T-helper 2 cell treated with Interferon-gamma antibody and Interleukin-4, amounts not matched to agents 5 μg/mL and 100 μg/mL, for 36 hours (primary cell): ENCODE results near the gene DIAPH3.

Source experiments
- DNase-seq: peaks from one replicate; pipeline ENCODE4 v3.0.0; 2021; ENCODE audit warnings: low spot score
- H3K27ac Mint-ChIP-seq: one replicate; pipeline ENCODE4 v1.8.0; 2021; ENCODE audit warnings: mild to moderate bottlenecking, mixed read lengths
- H3K27me3 Mint-ChIP-seq: one replicate; pipeline ENCODE4 v1.8.0; 2021; ENCODE audit warnings: low read depth, mixed read lengths
- H3K36me3 Mint-ChIP-seq: one replicate; pipeline ENCODE4 v1.8.0; 2021; ENCODE audit warnings: low read depth, mixed read lengths
- H3K4me1 Mint-ChIP-seq: one replicate; pipeline ENCODE4 v1.8.0; 2021; ENCODE audit warnings: low read depth, mixed read lengths
- H3K4me3 Mint-ChIP-seq: one replicate; pipeline ENCODE4 v1.8.0; 2022; ENCODE audit warnings: mild to moderate bottlenecking, moderate library complexity, mixed read lengths
- H3K9me3 Mint-ChIP-seq: one replicate; pipeline ENCODE4 v1.8.0; 2021; ENCODE audit warnings: mixed read lengths

Gene DIAPH3

GRCh38 chr13:59754411-59754810 is 409.3 kb downstream of the DIAPH3 start:
- DNase-seq = no peak
- H3K9me3 Mint-ChIP-seq = no peaks in the 10 kb centered on the region
- no peak overlapping the region for H3K27ac Mint-ChIP-seq
- H3K4me3 Mint-ChIP-seq = no peak overlapping the region
- H3K36me3 Mint-ChIP-seq = no peaks in the 10 kb centered on the region
- H3K4me1 Mint-ChIP-seq = no peaks in the 10 kb centered on the region
- no peaks in the 10 kb centered on the region for H3K27me3 Mint-ChIP-seq

GRCh38 chr13:59750860-59751259 is 412.9 kb downstream of the DIAPH3 start:
- Mint-ChIP-seq H3K9me3 (no peaks in the 10 kb centered on the region), H3K27ac (no peak overlapping the region), H3K4me3 (no peak overlapping the region), H3K36me3 (no peaks in the 10 kb centered on the region), H3K4me1 (no peaks in the 10 kb centered on the region), H3K27me3 (no peaks in the 10 kb centered on the region)
- DNase-seq = no peak

DNA sequence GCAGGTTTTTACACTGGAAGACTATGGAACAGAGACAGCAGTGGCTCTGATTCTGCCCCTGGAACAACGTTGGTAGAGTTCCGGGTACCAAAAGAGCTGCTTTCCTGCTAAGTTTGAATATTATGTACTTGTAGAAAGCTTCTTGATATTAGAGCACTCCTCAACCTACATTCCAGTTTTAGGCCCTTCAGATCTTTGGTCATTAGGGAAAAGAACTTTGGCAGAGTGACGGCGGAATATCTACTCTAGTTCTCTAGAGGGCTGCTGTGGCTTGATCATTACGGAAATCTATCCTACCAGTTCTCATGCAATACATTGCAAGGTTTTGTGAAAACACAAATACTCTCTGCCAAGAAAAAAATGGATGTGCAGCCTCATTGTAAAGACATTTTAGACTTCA is 415.7 kb downstream of the DIAPH3 start:
- no peaks in the 10 kb centered on the region for H3K27me3 Mint-ChIP-seq
- H3K36me3 Mint-ChIP-seq = no peaks in the 10 kb centered on the region
- H3K4me1 Mint-ChIP-seq = peaks cover 2% of the 10 kb centered on the region
- H3K4me3 Mint-ChIP-seq = no peak overlapping the region
- no peaks in the 10 kb centered on the region for H3K9me3 Mint-ChIP-seq
- DNase-seq = no peak
- H3K27ac Mint-ChIP-seq = no peak overlapping the region

- no peak for DNase-seq
- Mint-ChIP-seq H3K27me3 (no peaks in the 10 kb centered on the region), H3K4me3 (no peak overlapping the region), H3K27ac (no peak overlapping the region), H3K36me3 (no peaks in the 10 kb centered on the region), H3K9me3 (no peaks in the 10 kb centered on the region), H3K4me1 (peaks cover 2% of the 10 kb centered on the region)
These were observed 416.2 kb downstream of the DIAPH3 start for GRCh38 chr13:59747529-59747928.

GRCh38 chr13:59746291-59746962 is 417.3 kb downstream of the DIAPH3 start:
- Mint-ChIP-seq H3K27ac (no peak overlapping the region), H3K4me1 (peaks cover 2% of the 10 kb centered on the region), H3K9me3 (no peaks in the 10 kb centered on the region), H3K27me3 (no peaks in the 10 kb centered on the region), H3K36me3 (no peaks in the 10 kb centered on the region), H3K4me3 (no peak overlapping the region)
- DNase-seq = no peak

DNA sequence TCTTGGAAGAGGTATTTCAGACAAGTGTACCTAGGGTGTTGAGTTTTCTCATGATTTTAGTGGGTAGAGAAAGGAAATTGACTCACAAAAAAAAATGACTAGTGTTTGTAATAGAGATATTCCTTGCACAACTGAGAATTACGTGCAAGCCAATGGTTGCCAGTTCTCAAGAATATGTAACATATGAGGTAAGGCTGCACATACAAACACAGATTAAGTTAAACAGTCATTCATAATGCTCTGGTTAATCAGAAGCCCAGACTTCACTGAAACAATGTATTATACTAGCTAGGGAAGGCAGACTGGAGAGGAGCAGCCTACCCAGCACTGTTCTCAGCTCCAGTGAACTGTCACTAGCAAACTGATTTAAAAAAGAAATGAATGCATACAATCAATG is 418.3 kb downstream of the DIAPH3 start:
- no peaks in the 10 kb centered on the region for H3K36me3 Mint-ChIP-seq
- H3K4me1 Mint-ChIP-seq = peaks cover 2% of the 10 kb centered on the region
- DNase-seq = no peak
- no peak overlapping the region for H3K27ac Mint-ChIP-seq
- no peaks in the 10 kb centered on the region for H3K27me3 Mint-ChIP-seq
- H3K9me3 Mint-ChIP-seq = no peaks in the 10 kb centered on the region
- H3K4me3 Mint-ChIP-seq = no peak overlapping the region

GRCh38 chr13:59744747-59745391 is 418.9 kb downstream of the DIAPH3 start:
- Mint-ChIP-seq H3K36me3 (no peaks in the 10 kb centered on the region), H3K4me1 (peaks cover 2% of the 10 kb centered on the region), H3K9me3 (no peaks in the 10 kb centered on the region), H3K4me3 (no peak overlapping the region), H3K27ac (no peak overlapping the region), H3K27me3 (no peaks in the 10 kb centered on the region)
- no peak for DNase-seq

GRCh38 chr13:59743195-59743594 is 420.5 kb downstream of the DIAPH3 start:
- Mint-ChIP-seq H3K27ac (no peak overlapping the region), H3K4me1 (peaks cover 2% of the 10 kb centered on the region), H3K4me3 (no peak overlapping the region), H3K36me3 (no peaks in the 10 kb centered on the region), H3K9me3 (no peaks in the 10 kb centered on the region), H3K27me3 (no peaks in the 10 kb centered on the region)
- no peak for DNase-seq

GRCh38 chr13:59742467-59742866 is 421.3 kb downstream of the DIAPH3 start:
- H3K9me3 Mint-ChIP-seq = no peaks in the 10 kb centered on the region
- H3K36me3 Mint-ChIP-seq = no peaks in the 10 kb centered on the region
- H3K27me3 Mint-ChIP-seq = no peaks in the 10 kb centered on the region
- DNase-seq = no peak
- no peak overlapping the region for H3K4me3 Mint-ChIP-seq
- peaks cover 2% of the 10 kb centered on the region for H3K4me1 Mint-ChIP-seq
- no peak overlapping the region for H3K27ac Mint-ChIP-seq

DNA sequence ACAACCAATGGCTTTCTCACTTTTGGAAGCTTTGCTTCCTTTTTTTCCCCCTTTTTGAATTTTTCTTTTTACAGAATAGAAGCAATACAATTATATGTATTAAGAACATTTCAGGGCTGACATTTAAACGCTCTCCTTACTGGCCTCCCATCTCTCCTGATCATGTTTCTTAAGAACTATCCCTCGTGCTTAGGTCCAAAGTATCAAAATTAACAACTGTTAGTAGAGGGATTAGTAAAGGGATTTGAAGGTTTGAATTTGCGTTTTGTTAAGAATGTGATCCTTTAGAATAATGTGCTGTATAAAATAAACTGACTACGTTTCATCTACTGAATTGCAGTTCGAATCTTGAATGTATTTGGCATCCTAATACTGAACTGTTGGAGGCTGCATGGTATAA is 424.8 kb downstream of the DIAPH3 start:
- no peak for DNase-seq
- Mint-ChIP-seq H3K4me3 (no peak overlapping the region), H3K9me3 (no peaks in the 10 kb centered on the region), H3K36me3 (no peaks in the 10 kb centered on the region), H3K27me3 (no peaks in the 10 kb centered on the region), H3K4me1 (no peaks in the 10 kb centered on the region), H3K27ac (no peak overlapping the region)

DNA sequence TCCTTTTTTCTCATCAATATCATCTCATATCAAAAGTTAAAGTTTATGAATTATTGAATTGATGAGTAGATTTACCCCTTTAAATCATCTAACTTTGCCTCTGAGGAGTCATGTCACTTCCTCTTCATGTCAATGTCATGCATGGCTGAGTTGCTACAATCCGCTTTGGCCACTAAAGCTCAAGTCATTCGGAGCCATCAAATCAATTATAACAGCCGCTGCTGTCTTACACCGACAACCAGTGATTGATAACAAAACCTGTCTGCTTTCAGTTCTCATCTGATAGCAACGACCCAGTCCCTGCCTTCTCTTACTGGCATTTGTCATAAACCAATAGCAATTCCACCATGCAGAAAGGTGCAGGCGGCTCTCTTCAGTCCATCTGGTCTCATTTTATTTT is 429.3 kb downstream of the DIAPH3 start:
- Mint-ChIP-seq H3K27me3 (no peaks in the 10 kb centered on the region), H3K4me1 (no peaks in the 10 kb centered on the region), H3K9me3 (no peaks in the 10 kb centered on the region), H3K36me3 (no peaks in the 10 kb centered on the region), H3K27ac (no peak overlapping the region), H3K4me3 (no peak overlapping the region)
- DNase-seq = no peak

DNA sequence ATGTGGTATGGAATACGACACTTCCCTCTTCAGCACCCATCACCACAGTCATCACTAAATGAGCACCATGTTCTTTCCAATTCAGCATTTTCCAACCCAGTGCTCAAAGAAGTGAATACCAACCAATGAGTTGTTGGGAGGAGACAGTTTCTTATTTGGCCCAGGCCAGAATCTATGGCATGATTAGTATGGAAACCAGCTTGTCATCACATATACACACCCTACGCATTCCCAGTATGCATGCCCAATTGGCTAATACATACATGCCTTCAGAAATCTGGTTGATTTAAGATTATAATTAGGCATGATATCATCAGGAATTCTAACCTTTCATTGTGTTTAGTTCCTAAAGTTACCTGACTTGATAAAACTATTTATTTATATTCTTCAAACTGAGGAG is 430.0 kb downstream of the DIAPH3 start:
- no peak overlapping the region for H3K4me3 Mint-ChIP-seq
- DNase-seq = no peak
- no peaks in the 10 kb centered on the region for H3K4me1 Mint-ChIP-seq
- no peaks in the 10 kb centered on the region for H3K36me3 Mint-ChIP-seq
- H3K9me3 Mint-ChIP-seq = no peaks in the 10 kb centered on the region
- no peak overlapping the region for H3K27ac Mint-ChIP-seq
- H3K27me3 Mint-ChIP-seq = no peaks in the 10 kb centered on the region

DNA sequence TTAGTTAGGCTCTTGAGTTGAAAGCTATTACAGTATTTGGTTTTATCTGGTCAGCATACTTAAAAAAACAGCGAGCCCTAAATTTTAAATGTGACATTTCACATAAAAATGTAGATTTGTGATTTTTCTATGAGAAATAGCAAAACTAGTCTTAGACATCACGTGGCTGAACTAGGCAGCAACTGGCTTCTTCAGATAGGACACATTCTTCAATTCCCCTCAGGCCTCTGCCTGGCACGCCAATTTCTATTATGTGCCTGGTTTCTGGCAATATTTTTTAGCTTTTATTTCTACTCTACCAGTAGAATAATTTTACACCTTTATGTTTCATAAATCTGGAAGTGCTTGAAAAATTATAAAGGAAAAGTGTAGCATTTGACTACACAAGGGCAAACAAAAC is 433.7 kb downstream of the DIAPH3 start:
- H3K36me3 Mint-ChIP-seq = no peaks in the 10 kb centered on the region
- no peaks in the 10 kb centered on the region for H3K4me1 Mint-ChIP-seq
- H3K27me3 Mint-ChIP-seq = no peaks in the 10 kb centered on the region
- no peak overlapping the region for H3K27ac Mint-ChIP-seq
- H3K9me3 Mint-ChIP-seq = no peaks in the 10 kb centered on the region
- DNase-seq = no peak
- H3K4me3 Mint-ChIP-seq = no peak overlapping the region

DNA sequence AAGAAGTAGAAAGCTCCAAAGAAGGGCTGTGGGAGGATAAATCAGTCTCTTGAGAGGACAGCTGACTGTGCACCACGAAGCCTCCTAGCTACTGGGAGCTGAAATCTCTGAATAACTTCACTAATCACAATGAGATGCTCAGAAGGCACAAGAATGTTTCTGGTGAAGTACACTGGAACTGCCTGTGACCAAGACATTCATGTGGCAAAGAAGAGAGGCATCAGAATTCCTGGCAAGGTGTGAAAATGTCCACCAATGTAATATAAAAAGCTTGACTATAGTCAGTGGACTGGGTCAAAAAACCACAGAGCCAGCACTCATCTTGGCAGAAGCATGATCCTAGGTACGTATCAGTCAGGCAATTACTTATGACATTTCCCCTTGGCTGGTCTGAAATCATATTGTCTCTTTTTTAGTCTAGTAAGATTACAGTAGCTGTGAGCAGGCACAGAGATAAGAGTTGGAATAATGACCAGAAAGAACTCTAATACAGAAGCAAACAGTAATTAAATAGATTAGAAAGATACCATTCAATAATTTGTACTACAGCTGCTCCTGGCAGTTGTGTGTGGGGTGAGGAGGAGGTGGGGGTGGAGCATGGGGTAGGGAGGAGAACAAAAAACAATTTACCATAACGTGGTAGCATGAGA is 434.7 kb downstream of the DIAPH3 start:
- Mint-ChIP-seq H3K27ac (no peak overlapping the region), H3K9me3 (no peaks in the 10 kb centered on the region), H3K4me1 (no peaks in the 10 kb centered on the region), H3K27me3 (no peaks in the 10 kb centered on the region), H3K36me3 (no peaks in the 10 kb centered on the region), H3K4me3 (no peak overlapping the region)
- no peak for DNase-seq
